GM19193 (cell line): ENCODE results near the gene CR2.

Source experiments
- POLR2A ChIP-seq: IDR thresholded peaks from 4 replicates; pipeline ENCODE4 v1.6.1; 2011; ENCODE audit not compliant: insufficient read depth, insufficient read length; ENCODE audit errors: extremely low read depth

The CR2 gene

GRCh38 chr1:207454046-207454964 is at the start of gene CR2:
CR2 (plus strand) TSS chr1:207454328; CDS start chr1:207454419, 91 bp downstream.
- TF ChIP-seq POLR2A, result peak; percentile 81

- TF ChIP-seq POLR2A, result no peak
These were observed 49.1 kb upstream of the CR2 start for GRCh38 chr1:207404849-207405525.

- TF ChIP-seq POLR2A, result no peak
These were observed 48.3 kb upstream of the CR2 start for GRCh38 chr1:207405814-207406213.

DNA sequence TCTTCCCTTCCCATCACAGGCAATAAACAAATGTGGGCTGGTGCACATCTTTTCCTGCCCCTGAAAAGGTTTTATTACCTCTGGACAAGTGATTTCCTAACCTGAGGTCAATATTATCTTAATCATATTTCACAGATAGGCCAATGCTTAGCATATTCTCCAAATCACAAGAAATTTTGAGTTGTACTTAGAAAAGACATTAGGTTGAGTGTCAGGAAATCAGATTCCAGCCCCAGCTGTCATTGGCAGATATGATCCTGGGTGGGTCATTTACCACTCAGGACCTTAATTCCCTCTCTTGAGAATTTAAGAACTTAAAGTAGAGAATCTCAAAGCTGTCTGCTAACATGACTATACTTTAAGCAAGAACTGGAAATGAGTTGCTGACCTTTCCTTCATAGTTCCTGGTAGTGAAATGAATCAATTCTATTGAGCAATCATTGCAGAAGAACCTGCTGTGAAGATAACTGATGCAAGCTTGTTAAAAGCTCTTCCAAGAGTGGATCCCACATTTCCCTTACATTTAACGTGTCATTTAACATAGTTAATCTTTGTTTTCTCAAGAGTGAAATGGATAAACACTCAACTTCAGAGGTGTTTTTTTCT is 46.4 kb upstream of the CR2 start:
- no peak for TF ChIP-seq POLR2A

GRCh38 chr1:207412845-207413244 is 41.3 kb upstream of the CR2 start:
- no peak for TF ChIP-seq POLR2A

DNA sequence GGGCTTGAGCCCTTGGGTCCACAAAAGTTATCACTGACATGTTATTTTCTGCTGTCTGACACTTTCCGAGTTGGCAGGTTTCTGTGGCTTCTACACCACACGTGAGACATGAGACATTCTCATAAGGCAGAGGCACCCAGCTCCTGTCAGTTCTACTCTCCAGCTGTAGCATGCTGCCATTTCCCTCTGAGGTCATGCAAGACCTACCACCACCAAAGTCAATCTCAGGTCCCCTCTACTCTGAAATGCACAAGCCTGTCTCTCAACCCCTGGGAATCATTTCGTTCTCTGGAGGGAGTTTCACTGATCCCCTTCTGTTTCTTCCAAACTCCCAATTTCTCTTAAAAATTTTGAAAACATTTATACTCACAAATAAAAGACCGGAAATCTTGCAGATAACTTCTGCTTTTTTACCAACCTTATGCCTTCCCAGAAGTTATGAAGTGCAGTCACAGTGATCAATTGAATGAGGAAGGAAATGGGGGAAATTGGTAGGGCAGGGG is 39.5 kb upstream of the CR2 start:
- TF ChIP-seq POLR2A, result no peak

- TF ChIP-seq POLR2A, result no peak
These were observed 37.1 kb upstream of the CR2 start for GRCh38 chr1:207417076-207417475.

DNA sequence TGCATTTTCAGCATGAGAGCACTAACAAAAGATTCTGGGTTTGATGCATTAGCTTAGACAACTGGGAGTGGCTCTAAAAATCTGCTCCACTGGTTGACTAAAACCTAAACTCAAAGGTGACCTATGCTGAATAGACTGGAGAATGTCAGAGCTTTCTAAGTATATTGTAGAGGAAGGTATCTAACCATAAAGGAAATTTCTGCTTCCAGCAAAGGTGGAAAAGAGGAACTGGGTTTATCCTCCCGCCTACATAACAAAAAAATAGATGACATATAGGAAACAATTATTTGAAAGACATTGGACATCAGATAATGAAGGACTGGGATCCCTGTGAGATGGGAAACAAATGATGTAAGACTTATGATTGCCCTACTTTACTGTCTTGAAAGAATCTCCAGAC is 35.8 kb upstream of the CR2 start:
- no peak for TF ChIP-seq POLR2A

DNA sequence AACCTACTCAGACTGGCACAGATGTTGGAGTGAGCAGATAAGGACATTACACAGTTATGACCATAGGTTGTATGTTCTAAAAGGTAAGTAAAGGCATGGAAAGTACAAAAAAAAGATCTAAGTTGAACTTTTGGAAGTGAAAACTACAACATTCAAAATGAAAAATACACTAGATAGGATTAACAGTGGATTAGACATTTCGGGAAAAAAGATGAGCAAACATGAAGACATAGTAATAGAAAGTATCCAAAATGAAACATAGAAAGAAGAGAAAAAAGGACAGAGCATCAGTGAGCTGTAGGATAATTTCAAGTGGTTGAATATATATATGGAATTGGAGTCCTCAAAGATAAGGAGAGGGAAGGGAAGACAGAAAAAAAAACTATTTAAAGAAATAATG is 34.0 kb upstream of the CR2 start:
- TF ChIP-seq POLR2A, result no peak

- TF ChIP-seq POLR2A, result no peak
These were observed 33.0 kb upstream of the CR2 start for GRCh38 chr1:207421078-207421477.

- no peak for TF ChIP-seq POLR2A
These were observed 30.4 kb upstream of the CR2 start for GRCh38 chr1:207423560-207424292.

DNA sequence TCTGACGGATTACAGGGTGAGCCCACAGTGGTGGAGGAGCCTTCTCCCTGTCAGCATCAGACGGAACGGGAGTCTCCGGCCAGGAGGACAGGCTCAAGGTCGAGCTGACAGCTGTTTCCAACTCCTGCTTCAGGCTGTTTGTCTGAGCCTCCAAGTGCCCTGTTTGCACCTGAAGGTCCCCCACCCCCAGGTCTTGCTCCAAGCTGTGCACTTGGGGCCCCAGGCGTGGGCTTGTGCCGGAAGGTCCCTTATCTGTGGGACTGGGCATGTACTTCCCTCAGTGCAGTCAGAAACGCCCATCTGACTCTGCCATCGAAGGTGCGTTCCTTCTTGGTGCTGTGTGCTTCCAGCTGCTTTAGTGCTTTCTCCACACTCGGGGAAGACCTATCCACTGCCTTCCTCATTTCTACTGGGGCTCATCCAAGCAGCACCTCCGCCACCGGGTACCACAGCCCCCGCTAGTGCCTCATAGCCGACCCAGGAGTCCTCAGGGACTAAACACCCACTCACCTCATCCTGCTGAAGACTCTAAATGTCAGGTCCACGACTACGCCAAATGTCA is 29.5 kb upstream of the CR2 start:
- peak; percentile 35 for TF ChIP-seq POLR2A

GRCh38 chr1:207427832-207428585 is 26.1 kb upstream of the CR2 start:
- TF ChIP-seq POLR2A, result no peak

DNA sequence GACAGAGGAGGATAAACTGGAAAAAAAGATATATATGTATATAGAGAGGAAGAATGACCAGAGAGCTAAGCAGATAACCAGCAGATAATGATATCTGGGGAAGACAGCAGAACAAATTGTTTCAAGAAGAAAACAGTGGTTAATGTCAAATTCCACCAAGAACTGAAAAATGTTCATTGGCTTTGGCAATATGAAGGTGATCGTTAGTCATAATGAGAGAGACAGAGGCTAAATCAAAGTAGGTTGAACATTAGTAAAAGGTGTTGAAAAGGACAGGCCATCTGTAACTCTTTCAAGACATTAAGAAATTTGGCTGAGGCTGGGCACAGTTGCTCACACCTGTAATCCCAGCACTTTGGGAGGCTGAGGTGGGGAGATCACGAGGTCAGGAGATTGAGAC is 25.3 kb upstream of the CR2 start:
- TF ChIP-seq POLR2A, result no peak
